Heart left ventricle (tissue), 16 donors: ENCODE data around the gene KANSL3. TPM values are rescaled to one million over a fixed set of nuclear protein-coding genes. Genes with fewer than 3 reads are reported as not detected.

ENCODE experiments used
- ATAC-seq, 4 donors: fragments of 200-7000 bp; cut with Tn5 transposase; one replicate each; pipeline ENCODE4 v1.9.1; 2020 to 2022; ENCODE audit warnings: moderate library complexity in 4 of 4, mild to moderate bottlenecking in 3 of 4, moderate number of reproducible peaks in 1 of 4
- DNase-seq, 5 donors: peaks; one replicate each; pipeline ENCODE4 v3.0.0-alpha.2; 2020
- H3K27ac ChIP-seq, 12 donors: fragments of 200-600 bp; sonication (generic) in 4 of 12; one replicate each; pipeline versions ENCODE4 v1.5.0 to v1.8.0; 2016 to 2022; ENCODE audit warnings: mild to moderate bottlenecking in 2 of 12
- H3K27me3 ChIP-seq, 9 donors: fragments of 200-600 bp; sonication (generic) in 2 of 9; one replicate each; pipeline versions ENCODE4 v1.5.1 to v1.8.0; 2016 to 2022; ENCODE audit warnings: mild to moderate bottlenecking in 3 of 9
- H3K36me3 ChIP-seq, 9 donors: fragments of 200-600 bp; sonication (generic) in 2 of 9; one replicate each; pipeline versions ENCODE4 v1.5.0 to v1.8.0; 2018 to 2022; ENCODE audit warnings: mild to moderate bottlenecking in 2 of 9
- H3K4me1 ChIP-seq, 12 donors: fragments of 200-600 bp; sonication (generic) in 4 of 12; one replicate each; pipeline versions ENCODE4 v1.5.0 to v1.8.0; 2016 to 2022; ENCODE audit warnings: mild to moderate bottlenecking in 3 of 12
- H3K4me3 ChIP-seq, 12 donors: fragments of 200-600 bp; sonication (generic) in 4 of 12; one replicate each; pipeline versions ENCODE4 v1.5.0 to v1.8.0; 2017 to 2022; ENCODE audit warnings: mild to moderate bottlenecking in 9 of 12, moderate library complexity in 4 of 12
- H3K9me3 ChIP-seq, 12 donors: fragments of 200-600 bp; sonication (generic) in 4 of 12; one replicate each; pipeline versions ENCODE4 v1.5.0 to v1.8.0; 2016 to 2022; ENCODE audit warnings: mild to moderate bottlenecking in 1 of 12
- POLR2A ChIP-seq, 2 donors: fragments of 450-650 bp; IDR thresholded peaks; one replicate each; pipeline ENCODE4 v1.6.1; 2017; ENCODE audit warnings: antibody characterized with exemption in 2 of 2, mild to moderate bottlenecking in 2 of 2, moderate library complexity in 2 of 2
- WGBS, 4 donors: extraction: QIAGEN DNeasy Blood & Tissue Kit in 2 of 4; methylation state at CpG; one replicate each; pipeline versions ENCODE4 v1.1.5 to v1.1.7; 2013 to 2018; 5-methylcytosine and 5-hydroxymethylcytosine counted together
- intact Hi-C, 10 donors: fragments of 100-400 bp; cut with DNase I; formaldehyde crosslinking; loops; one replicate each; pipeline versions ENCODE4 v1.11.1 to v1.14.2; 2022
- polyA plus RNA-seq, 2 donors: library from polyadenylated mRNA; stranded (reverse); fragments of 200-250 nt; gene quantifications; one replicate each; pipeline ENCODE4 v1.2.3, GENCODE V29; 2013
- total RNA-seq, 9 donors: library from RNA; depleted of rRNA in 2 of 9; stranded (reverse); fragments of >200 nt in 2 of 9; fragmentation: NEBNext Ultra II Directional in 3 of 9; extraction: Animal tissue kit (Norgen Biotek cat#: 25700) in 3 of 9; gene quantifications; one replicate each; pipeline versions ENCODE4 v1.1.0 to v1.2.4, GENCODE V29; 2016 to 2023
- TF ChIP-seq, protein P1 (sequence below), 12 donors: fragments of 200-600 bp; sonication (generic) in 4 of 12; IDR thresholded peaks; one replicate each; pipeline versions ENCODE4 v1.5.0 to v1.8.0; 2018 to 2022; ENCODE audit warnings: antibody characterized with exemption in 12 of 12, mild to moderate bottlenecking in 5 of 12
- donor health status: ischemic (EF 13 %, LVEDD 7.1; RV severe dilation, severe dysfunction).
- donor health status: healthy with polysubstance abuse.
- donor health status: DM: no; HTN: yes; CAD: no.
- donor health status: DM: no; HTN: no; CAD: no.
- donor health status: ischemic (EF 25% LVEDD 6.9; RV normal size, moderate dysfunction).
- donor health status: ischemic (EF 25% LVEDD 5.7; RV mildly dilated, moderate dysfunction).
- donor health status: healthy.
- donor health status: DM: yes; HTN: yes; CAD: no.
- donor health status: ischemic (EF 35%, LVEDD 5.7; RV mildly dilated, moderate dysfunction).
- donor health status: nonischemic (EF 11% LVEDD 7.7; RV severe dilation, severe dysfunction).
- donor health status: DM: yes; HTN: yes; CAD: no.
- donor health status: PGD.
- donor health status: ischemic (EF 29% LVEDD 5.4; RV normal size, mild dysfunction).
- donor health status: nonischemic (EF 23%, LVEDD 6.1; RV moderate dilation, normal function).

KANSL3 gene
- total and polyA plus RNA-seq, 11 donors = 13.8 to 38.0 (median 30.3) TPM

DNA sequence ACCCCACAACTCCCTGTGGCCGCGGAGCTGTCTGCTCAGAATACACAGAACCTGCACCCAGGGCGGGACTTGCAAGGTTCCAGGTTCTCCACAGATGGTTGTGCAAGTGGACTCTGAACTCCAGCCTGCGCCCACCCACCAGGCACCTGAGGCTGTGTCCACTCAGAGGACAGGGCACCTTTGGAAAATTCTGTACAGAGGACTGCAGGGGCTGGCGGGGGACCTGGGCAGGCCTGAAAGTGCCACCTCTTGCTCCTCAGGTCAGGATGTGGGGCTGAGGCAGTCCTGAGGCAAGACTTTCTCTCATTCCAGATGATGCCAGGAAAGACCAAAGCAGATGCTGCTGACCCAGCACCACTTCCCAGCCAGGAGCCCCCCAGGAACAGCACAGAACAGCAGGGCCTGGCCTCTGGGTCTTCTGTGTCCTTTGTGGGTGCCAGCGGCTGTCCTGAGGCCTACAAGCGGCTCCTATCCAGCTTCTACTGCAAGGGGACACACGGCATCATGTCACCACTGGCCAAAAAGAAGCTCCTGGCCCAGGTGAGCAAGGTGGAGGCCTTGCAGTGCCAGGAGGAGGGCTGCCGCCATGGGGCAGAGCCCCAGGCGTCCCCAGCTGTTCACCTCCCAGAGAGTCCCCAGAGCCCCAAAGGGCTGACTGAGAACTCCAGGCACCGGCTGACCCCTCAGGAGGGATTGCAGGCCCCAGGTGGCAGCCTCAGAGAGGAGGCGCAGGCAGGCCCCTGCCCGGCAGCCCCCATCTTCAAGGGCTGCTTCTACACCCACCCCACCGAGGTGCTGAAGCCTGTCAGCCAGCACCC is 87.1 kb downstream of the KANSL3 start:
- Histone ChIP-seq H3K9me3 (no peaks in the 10 kb centered on the region), H3K27ac (no peak overlapping the region), H3K4me1 (peaks cover 0 to 32% (median 9%) of the 10 kb centered on the region in 12 donors), H3K27me3 (no peaks in the 10 kb centered on the region), H3K4me3 (no peak overlapping the region), H3K36me3 (peaks cover 2 to 74% (median 57%) of the 10 kb centered on the region in 9 donors)
- no peak for TF ChIP-seq POLR2A (IDR thresholded peaks at IDR 0.05)
- TF ChIP-seq, protein P1, sequence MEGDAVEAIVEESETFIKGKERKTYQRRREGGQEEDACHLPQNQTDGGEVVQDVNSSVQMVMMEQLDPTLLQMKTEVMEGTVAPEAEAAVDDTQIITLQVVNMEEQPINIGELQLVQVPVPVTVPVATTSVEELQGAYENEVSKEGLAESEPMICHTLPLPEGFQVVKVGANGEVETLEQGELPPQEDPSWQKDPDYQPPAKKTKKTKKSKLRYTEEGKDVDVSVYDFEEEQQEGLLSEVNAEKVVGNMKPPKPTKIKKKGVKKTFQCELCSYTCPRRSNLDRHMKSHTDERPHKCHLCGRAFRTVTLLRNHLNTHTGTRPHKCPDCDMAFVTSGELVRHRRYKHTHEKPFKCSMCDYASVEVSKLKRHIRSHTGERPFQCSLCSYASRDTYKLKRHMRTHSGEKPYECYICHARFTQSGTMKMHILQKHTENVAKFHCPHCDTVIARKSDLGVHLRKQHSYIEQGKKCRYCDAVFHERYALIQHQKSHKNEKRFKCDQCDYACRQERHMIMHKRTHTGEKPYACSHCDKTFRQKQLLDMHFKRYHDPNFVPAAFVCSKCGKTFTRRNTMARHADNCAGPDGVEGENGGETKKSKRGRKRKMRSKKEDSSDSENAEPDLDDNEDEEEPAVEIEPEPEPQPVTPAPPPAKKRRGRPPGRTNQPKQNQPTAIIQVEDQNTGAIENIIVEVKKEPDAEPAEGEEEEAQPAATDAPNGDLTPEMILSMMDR (IDR thresholded peaks at IDR 0.05) = no peak
- intact Hi-C loops = loop anchor here in 1 of 10 donors (5.0 kb wide), 1 partner anchor 39 kb away; no protein-coding TSS in a partner anchor
- WGBS, 4 donors = 91 to 96% (median 92%) methylated on average over 12 to 14 of the region's 14 CpGs
- ATAC-seq (no peak), DNase-seq (no peak)

DNA sequence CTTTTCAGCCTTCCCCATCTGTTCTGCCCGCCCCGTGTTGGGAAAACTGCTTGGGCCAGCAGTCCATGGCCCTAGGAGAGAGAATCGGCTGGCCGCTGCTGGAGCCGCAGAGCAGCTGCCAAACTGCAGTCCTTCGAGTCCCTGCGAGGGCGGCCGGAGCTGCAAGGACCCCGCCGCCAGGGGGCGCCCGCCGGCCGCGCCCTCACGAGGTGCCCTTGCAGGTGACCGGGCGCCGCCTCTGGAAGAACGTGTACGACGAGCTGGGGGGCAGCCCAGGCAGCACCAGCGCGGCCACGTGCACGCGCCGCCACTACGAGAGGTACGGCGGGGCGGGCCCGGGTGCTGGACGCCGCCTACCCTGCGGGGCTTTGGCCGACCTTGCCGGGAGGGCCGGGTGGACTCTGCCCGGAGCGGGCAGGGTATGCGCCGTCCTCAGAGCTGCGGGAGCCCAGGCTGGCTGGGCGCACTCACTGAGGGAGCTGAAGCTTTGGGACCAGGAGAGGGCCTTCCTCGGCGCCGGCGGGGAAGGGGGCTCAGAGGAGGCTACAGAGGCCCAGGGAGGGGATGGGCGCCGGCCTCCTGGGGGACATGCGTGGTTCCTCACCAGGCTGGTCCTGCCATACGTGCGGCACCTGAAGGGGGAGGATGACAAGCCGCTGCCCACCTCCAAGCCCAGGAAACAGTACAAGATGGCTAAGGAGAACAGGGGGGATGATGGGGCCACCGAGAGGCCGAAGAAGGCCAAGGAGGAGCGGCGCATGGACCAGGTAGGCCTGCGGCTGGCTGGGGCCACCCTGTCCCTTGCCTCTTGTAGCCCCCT is 87.9 kb downstream of the KANSL3 start:
- Histone ChIP-seq H3K4me3 (no peak overlapping the region), H3K36me3 (peaks cover 2 to 82% (median 59%) of the 10 kb centered on the region in 9 donors), H3K4me1 (peaks cover 0 to 37% (median 9%) of the 10 kb centered on the region in 12 donors), H3K9me3 (no peaks in the 10 kb centered on the region), H3K27ac (peak overlapping the region in 1 of 12 donors; percentile 19), H3K27me3 (no peaks in the 10 kb centered on the region)
- DNase-seq = peak in 1 of 5 donors; percentile 63
- ATAC-seq = peak in 1 of 4 donors; percentile 9
- 38 to 83% (median 73%) methylated on average over 13 to 61 of the region's 61 CpGs for WGBS, 4 donors
- no peak for TF ChIP-seq POLR2A (IDR thresholded peaks at IDR 0.05)
- TF ChIP-seq, protein P1 (IDR thresholded peaks at IDR 0.05) = peak in 10 of 12 donors; percentile 29 to 59 (median 44)
- intact Hi-C loops = loop anchor here in 1 of 10 donors (5.0 kb wide), 1 partner anchor 38 kb away; no protein-coding TSS in a partner anchor

DNA sequence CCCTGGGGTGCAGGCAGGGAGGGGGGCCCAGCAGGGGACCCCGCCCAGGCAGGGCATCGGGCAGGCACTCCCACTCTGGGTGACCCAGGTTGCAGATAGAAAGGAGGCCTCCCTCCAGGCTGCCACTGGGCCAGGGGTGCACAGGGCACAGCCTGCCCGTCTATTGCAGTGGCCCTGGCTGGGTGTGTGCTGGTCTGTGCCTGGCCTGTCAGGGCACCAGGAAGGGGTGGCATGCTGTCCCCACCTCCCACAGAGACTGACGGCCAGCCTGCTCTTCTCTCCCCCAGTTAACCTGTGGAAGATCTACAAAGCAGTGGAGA is 88.7 kb downstream of the KANSL3 start:
- no peak for TF ChIP-seq POLR2A (IDR thresholded peaks at IDR 0.05)
- TF ChIP-seq, protein P1 (IDR thresholded peaks at IDR 0.05) = no peak
- ATAC-seq (no peak), DNase-seq (no peak)
- Histone ChIP-seq H3K27me3 (no peaks in the 10 kb centered on the region), H3K4me3 (no peak overlapping the region), H3K27ac (peak overlapping the region in 1 of 12 donors; percentile 19), H3K9me3 (no peaks in the 10 kb centered on the region), H3K4me1 (peaks cover 0 to 31% (median 6%) of the 10 kb centered on the region in 12 donors), H3K36me3 (peaks cover 2 to 90% (median 65%) of the 10 kb centered on the region in 9 donors)
- intact Hi-C loops = no loop called here
- 67 to 94% (median 78%) methylated on average over 2 to 4 of the region's 4 CpGs for WGBS, 4 donors
